ENCODE data around the gene PKN1. TPM values are rescaled to one million over a fixed set of nuclear protein-coding genes. Genes with fewer than 3 reads are reported as not detected.

The PKN1 gene
- total and polyA plus RNA-seq, 2 of the 4 experiments (the other 2 are of a cell fraction): 39.1 to 41.4 TPM

- Histone ChIP-seq H2AFZ (replicated peaks; ENCODE audit: low read length, poor library complexity) (peak overlapping the region; percentile 77), H2BK15ac (ENCODE audit: low read depth, low read length) (no peak overlapping the region), H3K9me3 (ENCODE audit: control insufficient read depth, insufficient read depth, low read length) (no peaks in the 10 kb centered on the region; the same call in 1 of the 2 replicates), H3K18ac (ENCODE audit: low read depth, low read length) (no peak overlapping the region), H3K23ac (ENCODE audit: low read depth, low read length) (no peak overlapping the region), H3K4me3 (ENCODE audit: insufficient read depth, low read depth, low read length) (no peak overlapping the region), H3K56ac (ENCODE audit: extremely low read depth, insufficient read depth, low read length) (no peak overlapping the region), H4K5ac (ENCODE audit: low read depth, low read length) (no peak overlapping the region), H2BK20ac (ENCODE audit: low read depth, low read length) (no peak overlapping the region), H4K20me1 (ENCODE audit: insufficient read depth, low read length) (peaks cover 19% of the 10 kb centered on the region; the same call in 1 of the 2 replicates), H4K8ac (ENCODE audit: low read depth in 2 of 2, low read length in 2 of 2) (no peak overlapping the region), H3K14ac (replicated peaks; ENCODE audit: low read depth, low read length) (no peak overlapping the region), H2BK120ac (ENCODE audit: low read depth, low read length) (no peak overlapping the region), H3K27ac (ENCODE audit: insufficient read depth, low read length) (no peak overlapping the region), H3K4me2 (ENCODE audit: low read depth, low read length) (no peak overlapping the region), H3K36me3 (ENCODE audit: control insufficient read depth, insufficient read depth, low read length) (peaks cover 45% of the 10 kb centered on the region), H2AK5ac (ENCODE audit: low read depth, low read length) (peak overlapping the region; percentile 60; the same call in 1 of the 2 replicates), H3K4ac (ENCODE audit: low read depth, low read length) (no peak overlapping the region), H4K91ac (ENCODE audit: insufficient read depth, low read depth, low read length) (no peak overlapping the region), H3K4me1 (ENCODE audit: control insufficient read depth, insufficient read depth, low read length) (no peaks in the 10 kb centered on the region), H3K27me3 (ENCODE audit: control insufficient read depth, insufficient read depth, low read length) (no peaks in the 10 kb centered on the region), H2BK5ac (ENCODE audit: low read depth, low read length, poor library complexity, severe bottlenecking) (no peak overlapping the region), H2AK9ac (replicated peaks; ENCODE audit: low read depth, low read length, poor library complexity) (peak overlapping the region; percentile 78), H3K79me1 (ENCODE audit: low read depth in 1 of 2, low read length in 2 of 2) (peaks cover 0 to 12% of the 10 kb centered on the region in 2 experiments; a peak in 2 of 4 replicates), H3K9ac (ENCODE audit: low read depth, low read length) (no peak overlapping the region), H3K9me1 (ENCODE audit: insufficient read depth, low read length) (peaks cover 6% of the 10 kb centered on the region; the same call in 1 of the 2 replicates)
- in situ Hi-C loops (cut with MboI; ENCODE audit: low sequenced_read_pairs) (no loop called here), intact Hi-C loops (cut with micrococcal nuclease) (no loop called here), dilution Hi-C loops (cut with HindIII; ENCODE audit: low sequenced_read_pairs, unreplicated experiment) (no loop called here)
- 33% methylated on average over 1 of the region's 6 CpGs; no CpG with 5 or more reads in 1 of the 2 experiments for WGBS, 2 experiments (ENCODE audit: extremely low coverage in 2 of 2, insufficient read length in 1 of 2)
- ChIA-PET CTCF (interaction anchor here (0.6 to 1.0 kb wide), 2 partner anchors 9 to 54 kb away, joined by 7 read pairs; no protein-coding TSS in a partner anchor), POLR2A (ENCODE audit: unreplicated experiment) (no interaction called here)
- TF ChIP-seq CTCF (conservative IDR thresholded peaks at IDR 0.05; ENCODE audit: low read depth, low read length): no peak
- TF ChIP-seq POLR2A (IDR thresholded peaks at IDR 0.05; ENCODE audit: low read depth, low read length): no peak
- TF ChIP-seq CHD1 (IDR thresholded peaks at IDR 0.05; ENCODE audit: low read depth, low read length): no peak
- no peak for TF ChIP-seq MXI1 (IDR thresholded peaks at IDR 0.05; ENCODE audit: borderline replicate concordance, low read depth, low read length)
- no peak for TF ChIP-seq ELK1 (IDR thresholded peaks at IDR 0.05; ENCODE audit: borderline replicate concordance, low read depth, low read length)
- TF ChIP-seq BHLHE40 (IDR thresholded peaks at IDR 0.05; ENCODE audit: low read depth, low read length): no peak
- TF ChIP-seq RFX5 (IDR thresholded peaks at IDR 0.05; ENCODE audit: low read depth, low read length): no peak
- TF ChIP-seq USF2 (IDR thresholded peaks at IDR 0.05; ENCODE audit: low read depth, low read length): no peak
- TF ChIP-seq FOS (IDR thresholded peaks at IDR 0.05; ENCODE audit: low read depth, low read length): no peak
- TF ChIP-seq MAZ (IDR thresholded peaks at IDR 0.05; ENCODE audit: borderline replicate concordance, low read depth, low read length): no peak
- no peak for TF ChIP-seq RAD21 (IDR thresholded peaks at IDR 0.05; ENCODE audit: low read length)
- no peak for TF ChIP-seq NFE2L2 (IDR thresholded peaks at IDR 0.05; ENCODE audit: low read depth, low read length)
- ATAC-seq (ENCODE audit: low read depth) (no peak), DNase-seq (no peak)
- BruUV-seq (replicated peaks): no TSS peak
Observed at GRCh38 chr19:14405380-14405757, 27.7 kb upstream of the PKN1 start.

Measured in IMR-90 (cell line).